Pancreas (tissue), 10 donors: Measurements from ENCODE around the gene TSPAN11. TPM values are rescaled to one million over a fixed set of nuclear protein-coding genes. Genes with fewer than 3 reads are reported as not detected.
A peak's percentile ranks its signal among the peaks of the same experiment; 100 is the strongest.

ENCODE experiments used
- ATAC-seq, 4 donors: fragments of 200-7000 bp; cut with Tn5 transposase; one replicate each; pipeline versions ENCODE4 v1.8.0 to v1.9.1; 2020; ENCODE audit warnings: mild to moderate bottlenecking in 4 of 4, moderate library complexity in 4 of 4
- DNase-seq, 6 donors: peaks; one replicate each; pipeline ENCODE4 v3.0.0-alpha.2; 2020
- FAIRE-seq: peaks from 2 replicates; lab custom pipeline; 2012; peaks lifted over from hg19 to GRCh38; lab: Jason Lieb, UNC
- H3K27ac ChIP-seq, 4 donors: fragments of 200-600 bp; sonication (generic); 1 replicate in 3 of 4; 2 replicates in 1 of 4; pipeline versions ENCODE4 v1.5.0 to v1.8.0; 2020
- H3K27me3 ChIP-seq, 4 donors: fragments of 200-600 bp; one replicate each; pipeline ENCODE4 v1.8.0; 2021
- H3K36me3 ChIP-seq, 3 donors: fragments of 200-600 bp; sonication (generic) in 1 of 3; one replicate each; pipeline versions ENCODE4 v1.5.0 to v1.8.0; 2020 to 2021
- H3K4me1 ChIP-seq, 3 donors: fragments of 200-600 bp; one replicate each; pipeline ENCODE4 v1.8.0; 2021
- H3K4me3 ChIP-seq, 4 donors: fragments of 200-600 bp; sonication (generic) in 2 of 4; one replicate each; pipeline versions ENCODE4 v1.5.0 to v1.8.0; 2020 to 2021
- H3K9me3 ChIP-seq, 4 donors: fragments of 200-600 bp; one replicate each; pipeline ENCODE4 v1.8.0; 2021
- CTCF ChIP-seq, 4 donors: fragments of 200-600 bp; sonication (generic) in 3 of 4; IDR thresholded peaks; one replicate each; pipeline versions ENCODE4 v1.5.0 to v1.8.0; 2021; ENCODE audit warnings: antibody characterized with exemption in 4 of 4
- WGBS, 2 donors: extraction: QIAGEN DNeasy Blood & Tissue Kit; methylation state at CpG; one replicate each; pipeline ENCODE4 v1.1.7; 2013; 5-methylcytosine and 5-hydroxymethylcytosine counted together
- intact Hi-C, 3 donors: fragments of 100-400 bp; cut with DNase I; formaldehyde crosslinking; loops; one replicate each; pipeline versions ENCODE4 v1.11.1 to v1.14.2; 2022
- polyA plus RNA-seq, 2 donors: library from polyadenylated mRNA; stranded (reverse); fragments of 200-250 nt; gene quantifications; one replicate each; pipeline ENCODE4 v1.2.3, GENCODE V29; 2013
- total RNA-seq, 6 donors: library from RNA; stranded (reverse); fragmentation: NEBNext Ultra II Directional in 4 of 6; extraction: Animal tissue kit (Norgen Biotek cat#: 25700) in 4 of 6; gene quantifications; one replicate each; pipeline versions ENCODE4 v1.2.1 to v1.2.4, GENCODE V29; 2021 to 2023
- donor health status: healthy with polysubstance abuse.
- donor health status: DM: no; HTN: no; CAD: no; lungs with moderate emphysema.
- donor health status: DM: no; HTN: no; CAD: no.
- donor health status: control.
- donor health status: control.
- donor health status: Bipolar disorder and iron deficiency.
- donor health status: DM: yes; HTN: yes; CAD: no.
- donor health status: DM: no; HTN: no; CAD: no.
- donor health status: DM: no; HTN: no; CAD: no.
- donor health status: DM: yes; HTN: yes; CAD: no.

The TSPAN11 gene
- total and polyA plus RNA-seq, 8 donors = 0.13 to 2.2 (median 0.44) TPM

GRCh38 chr12:31015215-31015614 lies 88.7 kb downstream of the TSPAN11 start:
- H3K4me1 ChIP-seq = no peaks in the 10 kb centered on the region
- ATAC-seq (no peak), FAIRE-seq (no peak), DNase-seq (no peak)
- 90 to 94% methylated on average over 13 of the region's 13 CpGs for WGBS, 2 donors
- intact Hi-C loops = no loop called here
- H3K4me3 ChIP-seq = no peak overlapping the region
- H3K27ac ChIP-seq = no peak overlapping the region
- no peak for TF ChIP-seq CTCF (IDR thresholded peaks at IDR 0.05)
- H3K36me3 ChIP-seq = no peaks in the 10 kb centered on the region
- H3K27me3 ChIP-seq = no peaks in the 10 kb centered on the region
- H3K9me3 ChIP-seq = no peaks in the 10 kb centered on the region

- DNase-seq = no peak
- WGBS, 2 donors = 84 to 91% methylated on average over 9 of the region's 9 CpGs
- FAIRE-seq = no peak
Measured at GRCh38 chr12:31016057-31016456, 89.5 kb downstream of the TSPAN11 start.

GRCh38 chr12:31017535-31017934 lies 91.0 kb downstream of the TSPAN11 start:
- no peaks in the 10 kb centered on the region for H3K27me3 ChIP-seq
- FAIRE-seq (no peak), DNase-seq (no peak), ATAC-seq (no peak)
- no peaks in the 10 kb centered on the region for H3K4me1 ChIP-seq
- TF ChIP-seq CTCF (IDR thresholded peaks at IDR 0.05) = no peak
- 73 to 85% methylated on average over 4 of the region's 4 CpGs for WGBS, 2 donors
- no peaks in the 10 kb centered on the region for H3K9me3 ChIP-seq
- intact Hi-C loops = no loop called here
- H3K4me3 ChIP-seq = no peak overlapping the region
- no peaks in the 10 kb centered on the region for H3K36me3 ChIP-seq
- no peak overlapping the region for H3K27ac ChIP-seq

More at GRCh38 chr12:31016057-31016456, 89.5 kb downstream of the TSPAN11 start:
- no peaks in the 10 kb centered on the region for H3K27me3 ChIP-seq
- no peak for ATAC-seq
- no peaks in the 10 kb centered on the region for H3K9me3 ChIP-seq
- intact Hi-C loops = no loop called here
- TF ChIP-seq CTCF (IDR thresholded peaks at IDR 0.05) = no peak
- H3K36me3 ChIP-seq = no peaks in the 10 kb centered on the region
- H3K27ac ChIP-seq = no peak overlapping the region
- no peak overlapping the region for H3K4me3 ChIP-seq
- H3K4me1 ChIP-seq = no peaks in the 10 kb centered on the region

GRCh38 chr12:31018106-31018789 lies 91.7 kb downstream of the TSPAN11 start:
- H3K4me3 ChIP-seq = no peak overlapping the region
- intact Hi-C loops = no loop called here
- H3K27me3 ChIP-seq = no peaks in the 10 kb centered on the region
- WGBS, 2 donors = 69 to 73% methylated on average over 3 of the region's 3 CpGs
- FAIRE-seq (no peak), DNase-seq (peak in 1 of 6 donors; percentile 1), ATAC-seq (no peak)
- no peaks in the 10 kb centered on the region for H3K4me1 ChIP-seq
- no peak overlapping the region for H3K27ac ChIP-seq
- no peaks in the 10 kb centered on the region for H3K36me3 ChIP-seq
- no peaks in the 10 kb centered on the region for H3K9me3 ChIP-seq
- TF ChIP-seq CTCF (IDR thresholded peaks at IDR 0.05) = no peak

- Histone ChIP-seq H3K9me3 (no peaks in the 10 kb centered on the region), H3K27ac (no peak overlapping the region), H3K4me3 (no peak overlapping the region), H3K36me3 (no peaks in the 10 kb centered on the region), H3K27me3 (no peaks in the 10 kb centered on the region), H3K4me1 (no peaks in the 10 kb centered on the region)
- intact Hi-C loops = no loop called here
- no peak for DNase-seq
- TF ChIP-seq CTCF (IDR thresholded peaks at IDR 0.05) = no peak
- no peak for FAIRE-seq
- no peak for ATAC-seq
- 85 to 90% methylated on average over 6 of the region's 6 CpGs for WGBS, 2 donors
Measured at GRCh38 chr12:31018790-31019505, 92.4 kb downstream of the TSPAN11 start.
